GM23248 (cell line): Measurements from ENCODE around the gene PHC1. TPM values are rescaled to one million over a fixed set of nuclear protein-coding genes. Genes with fewer than 3 reads are reported as not detected.

Source experiments
- DNase-seq: peaks from one replicate; pipeline ENCODE4 v3.0.0-alpha.2; 2015
- H2AFZ ChIP-seq: fragments of 200-600 bp; sonication (generic); 2 replicates; pipeline ENCODE4 v1.6.1; 2016; ENCODE audit warnings: antibody characterized with exemption
- H3F3A ChIP-seq: fragments of 200-600 bp; sonication (generic); 2 replicates; pipeline ENCODE4 v1.6.1; 2016; ENCODE audit warnings: mild to moderate bottlenecking, antibody characterized with exemption, mixed run types; ENCODE audit not compliant: insufficient read depth
- H3K27ac ChIP-seq: fragments of 200-600 bp; sonication (generic); 2 replicates; pipeline ENCODE4 v1.5.1; 2016; ENCODE audit warnings: mild to moderate bottlenecking
- H3K27me3 ChIP-seq: fragments of 200-600 bp; sonication (generic); replicated peaks from 2 replicates; pipeline ENCODE4 v1.6.1; 2016; ENCODE audit warnings: mild to moderate bottlenecking; ENCODE audit not compliant: insufficient read depth
- H3K36me3 ChIP-seq: fragments of 200-600 bp; sonication (generic); 2 replicates; pipeline ENCODE4 v1.6.1; 2016; ENCODE audit warnings: low read depth, mild to moderate bottlenecking
- H3K4me1 ChIP-seq: fragments of 200-600 bp; sonication (generic); 2 replicates; pipeline ENCODE4 v1.6.1; 2016; ENCODE audit warnings: mild to moderate bottlenecking; ENCODE audit not compliant: insufficient read depth
- H3K4me2 ChIP-seq: fragments of 200-600 bp; sonication (generic); one replicate; pipeline ENCODE4 v1.6.1; 2016; ENCODE audit warnings: mild to moderate bottlenecking; ENCODE audit not compliant: unreplicated experiment
- H3K4me3 ChIP-seq: fragments of 200-600 bp; sonication (generic); 2 replicates; pipeline ENCODE4 v1.5.1; 2016; ENCODE audit warnings: mild to moderate bottlenecking
- H3K79me2 ChIP-seq: fragments of 200-600 bp; sonication (generic); 2 replicates; pipeline ENCODE4 v1.6.1; 2016; ENCODE audit warnings: mild to moderate bottlenecking; ENCODE audit not compliant: insufficient read depth
- H3K9ac ChIP-seq: fragments of 200-600 bp; sonication (generic); 2 replicates; pipeline ENCODE4 v1.6.1; 2016; ENCODE audit warnings: mild to moderate bottlenecking
- H3K9me2 ChIP-seq: fragments of 200-600 bp; sonication (generic); 2 replicates; pipeline ENCODE4 v1.6.1; 2016; ENCODE audit warnings: mixed run types, mild to moderate bottlenecking, moderate library complexity; ENCODE audit not compliant: insufficient read depth
- H3K9me3 ChIP-seq: fragments of 200-600 bp; sonication (generic); one replicate; pipeline ENCODE4 v1.6.1; 2017; ENCODE audit warnings: low read depth
- H4K20me1 ChIP-seq: fragments of 200-600 bp; sonication (generic); 2 replicates; pipeline ENCODE4 v1.6.0; 2016; ENCODE audit not compliant: insufficient read depth
- EZH2 ChIP-seq: fragments of 200-600 bp; sonication (generic); IDR thresholded peaks from 2 replicates; pipeline ENCODE4 v1.6.1; 2018; ENCODE audit warnings: antibody characterized with exemption, mild to moderate bottlenecking; ENCODE audit not compliant: insufficient read depth, poor library complexity, severe bottlenecking
- EZH2phosphoT487 ChIP-seq: fragments of 200-600 bp; sonication (generic); IDR thresholded peaks from 2 replicates; pipeline ENCODE4 v1.6.1; 2018; ENCODE audit warnings: antibody characterized with exemption, moderate library complexity, mild to moderate bottlenecking, low read depth; ENCODE audit not compliant: insufficient read depth
- WGBS, 2 experiments: methylation state at CpG; one replicate each; pipeline ENCODE4 v1.1.6; 2015 to 2017; ENCODE audit warnings: low lambda C conversion rate in 2 of 2, low coverage in 1 of 2; ENCODE audit errors: missing lambda C conversion rate in 2 of 2; 5-methylcytosine and 5-hydroxymethylcytosine counted together
- in situ Hi-C: fragments of 300-500 bp; cut with MboI; formaldehyde crosslinking; loops from 2 replicates; pipeline ENCODE4 v1.15.0; 2020
- polyA plus RNA-seq: library from polyadenylated mRNA; unstranded; fragments of >200 nt; fragmentation: Nextera tagmentation; extraction: Ambion mirVana; gene quantifications from 2 replicates; pipeline ENCODE4 v1.2.1, GENCODE V29; 2016
- total RNA-seq: library from RNA; depleted of rRNA; stranded (reverse); fragments of >200 nt; shearing (Covaris generic); gene quantifications from 2 replicates; pipeline ENCODE4 v1.2.3, GENCODE V29; 2014

PHC1 gene
- total and polyA plus RNA-seq, 2 experiments from 2014 or later: 6.4 to 16.1 TPM

- Histone ChIP-seq H3K9ac (no peak overlapping the region), H3K27me3 (no peaks in the 10 kb centered on the region), H3K9me3 (no peaks in the 10 kb centered on the region), H4K20me1 (no peaks in the 10 kb centered on the region), H3K36me3 (no peaks in the 10 kb centered on the region), H3K27ac (no peak overlapping the region), H3K4me2 (no peak overlapping the region), H3K4me1 (peaks cover 5% of the 10 kb centered on the region; the same call in 1 of the 2 replicates), H3K4me3 (no peak overlapping the region), H3F3A (0 out of 2 replicates have a peak, but pooled peaks cover 4% of the 10 kb centered on the region), H3K9me2 (no peaks in the 10 kb centered on the region), H3K79me2 (peaks cover 5% of the 10 kb centered on the region), H2AFZ (no peak overlapping the region)
- TF ChIP-seq EZH2phosphoT487 (no peak), EZH2 (no peak)
- 84 to 85% methylated on average over 8 of the region's 8 CpGs for WGBS, 2 experiments
- in situ Hi-C loops: no loop called here
- no peak for DNase-seq
These were observed 39.6 kb downstream of the PHC1 start for GRCh38 chr12:8953773-8954402.

- 75 to 80% methylated on average over 15 of the region's 15 CpGs for WGBS, 2 experiments
- no peak overlapping the region for H3K4me2 ChIP-seq
- no peak for DNase-seq
- no peaks in the 10 kb centered on the region for H3K9me2 ChIP-seq
- H3K4me1 ChIP-seq: peaks cover 2% of the 10 kb centered on the region; the same call in 1 of the 2 replicates
- H3K36me3 ChIP-seq: no peaks in the 10 kb centered on the region
- H3K27ac ChIP-seq: no peak overlapping the region
- no peak overlapping the region for H3K4me3 ChIP-seq
- in situ Hi-C loops: no loop called here
- H3F3A ChIP-seq: no peaks in the 10 kb centered on the region
- no peak overlapping the region for H2AFZ ChIP-seq
- H3K9ac ChIP-seq: no peak overlapping the region
- no peaks in the 10 kb centered on the region for H3K79me2 ChIP-seq
- TF ChIP-seq EZH2phosphoT487 (no peak), EZH2 (no peak)
- H3K27me3 ChIP-seq: no peaks in the 10 kb centered on the region
- H4K20me1 ChIP-seq: no peaks in the 10 kb centered on the region
- H3K9me3 ChIP-seq: no peaks in the 10 kb centered on the region
These were observed 41.8 kb downstream of the PHC1 start for GRCh38 chr12:8956073-8956472.

GRCh38 chr12:8956772-8957171 is 42.5 kb downstream of the PHC1 start:
- in situ Hi-C loops: no loop called here
- H3K4me3 ChIP-seq: no peak overlapping the region
- H3K9me3 ChIP-seq: no peaks in the 10 kb centered on the region
- WGBS, 2 experiments: 60 to 63% methylated on average over 7 of the region's 7 CpGs
- H2AFZ ChIP-seq: no peak overlapping the region
- H3F3A ChIP-seq: no peaks in the 10 kb centered on the region
- DNase-seq: no peak
- H3K79me2 ChIP-seq: no peaks in the 10 kb centered on the region
- no peak overlapping the region for H3K27ac ChIP-seq
- no peaks in the 10 kb centered on the region for H4K20me1 ChIP-seq
- no peak for TF ChIP-seq EZH2
- no peak for TF ChIP-seq EZH2phosphoT487
- H3K36me3 ChIP-seq: no peaks in the 10 kb centered on the region
- H3K4me1 ChIP-seq: no peaks in the 10 kb centered on the region
- no peak overlapping the region for H3K9ac ChIP-seq
- no peak overlapping the region for H3K4me2 ChIP-seq
- no peaks in the 10 kb centered on the region for H3K9me2 ChIP-seq
- no peaks in the 10 kb centered on the region for H3K27me3 ChIP-seq

- DNase-seq: no peak
- no peak overlapping the region for H3K27ac ChIP-seq
- H3K36me3 ChIP-seq: no peaks in the 10 kb centered on the region
- no peak overlapping the region for H2AFZ ChIP-seq
- TF ChIP-seq EZH2 (no peak), EZH2phosphoT487 (no peak)
- in situ Hi-C loops: no loop called here
- no peaks in the 10 kb centered on the region for H3K4me1 ChIP-seq
- no peak overlapping the region for H3K9ac ChIP-seq
- no peaks in the 10 kb centered on the region for H3K9me2 ChIP-seq
- no peaks in the 10 kb centered on the region for H3K9me3 ChIP-seq
- no peak overlapping the region for H3K4me3 ChIP-seq
- WGBS, 2 experiments: 53 to 59% methylated on average over 4 of the region's 4 CpGs
- no peaks in the 10 kb centered on the region for H4K20me1 ChIP-seq
- H3F3A ChIP-seq: no peaks in the 10 kb centered on the region
- H3K27me3 ChIP-seq: no peaks in the 10 kb centered on the region
- no peaks in the 10 kb centered on the region for H3K79me2 ChIP-seq
- H3K4me2 ChIP-seq: no peak overlapping the region
These were observed 43.3 kb downstream of the PHC1 start for GRCh38 chr12:8957561-8957960.
